ENCODE data around the gene RCSD1.

DNA sequence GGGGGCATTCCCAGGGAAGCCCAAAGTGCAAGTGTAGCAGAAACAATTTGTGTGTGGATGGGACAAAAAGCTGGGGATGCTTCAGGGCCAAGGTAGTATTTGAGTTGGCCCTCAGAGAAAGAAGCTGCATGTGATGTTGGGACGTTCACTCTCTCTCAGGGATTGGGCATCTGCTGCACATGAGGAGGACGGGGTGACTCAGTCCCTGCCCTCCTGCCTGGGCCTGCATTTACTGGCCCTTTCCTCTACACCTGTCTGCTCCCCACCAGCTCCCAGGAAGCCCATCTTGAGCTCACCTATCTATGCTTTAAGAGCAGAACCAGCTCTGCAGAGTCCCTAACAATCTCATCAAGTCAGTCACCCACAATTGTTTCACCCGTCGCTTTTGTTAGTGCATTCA is 68.3 kb downstream of the RCSD1 start:
- TF ChIP-seq CTCF (IDR thresholded peaks at IDR 0.05) (no peak), USF2 (CRISPR knock-in tag; IDR thresholded peaks at IDR 0.05) (no peak), NFE2L1 (CRISPR knock-in tag; IDR thresholded peaks at IDR 0.05) (no peak), ZNF263 (CRISPR knock-in tag; IDR thresholded peaks at IDR 0.05; ENCODE audit: low read depth) (no peak), NFYB (CRISPR knock-in tag; conservative IDR thresholded peaks at IDR 0.05; ENCODE audit: low read depth) (no peak), ZBTB21 (CRISPR knock-in tag; IDR thresholded peaks at IDR 0.05; ENCODE audit: borderline replicate concordance) (no peak), MAX (CRISPR knock-in tag; IDR thresholded peaks at IDR 0.05) (no peak)
- TF ChIP-seq, protein P1, sequence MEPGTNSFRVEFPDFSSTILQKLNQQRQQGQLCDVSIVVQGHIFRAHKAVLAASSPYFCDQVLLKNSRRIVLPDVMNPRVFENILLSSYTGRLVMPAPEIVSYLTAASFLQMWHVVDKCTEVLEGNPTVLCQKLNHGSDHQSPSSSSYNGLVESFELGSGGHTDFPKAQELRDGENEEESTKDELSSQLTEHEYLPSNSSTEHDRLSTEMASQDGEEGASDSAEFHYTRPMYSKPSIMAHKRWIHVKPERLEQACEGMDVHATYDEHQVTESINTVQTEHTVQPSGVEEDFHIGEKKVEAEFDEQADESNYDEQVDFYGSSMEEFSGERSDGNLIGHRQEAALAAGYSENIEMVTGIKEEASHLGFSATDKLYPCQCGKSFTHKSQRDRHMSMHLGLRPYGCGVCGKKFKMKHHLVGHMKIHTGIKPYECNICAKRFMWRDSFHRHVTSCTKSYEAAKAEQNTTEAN (CRISPR knock-in tag; IDR thresholded peaks at IDR 0.05): no peak
- TF ChIP-seq, protein P2, sequence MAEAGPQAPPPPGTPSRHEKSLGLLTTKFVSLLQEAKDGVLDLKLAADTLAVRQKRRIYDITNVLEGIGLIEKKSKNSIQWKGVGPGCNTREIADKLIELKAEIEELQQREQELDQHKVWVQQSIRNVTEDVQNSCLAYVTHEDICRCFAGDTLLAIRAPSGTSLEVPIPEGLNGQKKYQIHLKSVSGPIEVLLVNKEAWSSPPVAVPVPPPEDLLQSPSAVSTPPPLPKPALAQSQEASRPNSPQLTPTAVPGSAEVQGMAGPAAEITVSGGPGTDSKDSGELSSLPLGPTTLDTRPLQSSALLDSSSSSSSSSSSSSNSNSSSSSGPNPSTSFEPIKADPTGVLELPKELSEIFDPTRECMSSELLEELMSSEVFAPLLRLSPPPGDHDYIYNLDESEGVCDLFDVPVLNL (CRISPR knock-in tag; IDR thresholded peaks at IDR 0.05; ENCODE audit: borderline replicate concordance, low read depth): no peak

Data from WTC11 (cell line).